Esophagus squamous epithelium (tissue), 4 donors: Measurements from ENCODE around the gene CSAG3.
"Not testable (repeated sequence)": the region's sequence is repeated elsewhere in the genome, so short reads cannot be mapped to it uniquely, and the experiment has no call there.

Source experiments
- POLR2A ChIP-seq, 4 donors: fragments of 450-650 bp; IDR thresholded peaks; one replicate each; pipeline ENCODE4 v1.6.1; 2017; ENCODE audit warnings: antibody characterized with exemption in 4 of 4, mild to moderate bottlenecking in 4 of 4, moderate library complexity in 3 of 4
- TF ChIP-seq, protein P1 (sequence below), 6 experiments: fragments of 450-650 bp in 4 of 6; fragments of 200-600 bp in 2 of 6; sonication (generic) in 2 of 6; IDR thresholded peaks; one replicate each; pipeline ENCODE4 v1.5.1; 2016 to 2019; ENCODE audit warnings: antibody characterized with exemption in 6 of 6, mild to moderate bottlenecking in 4 of 6, moderate library complexity in 4 of 6

- TF ChIP-seq, protein P1, sequence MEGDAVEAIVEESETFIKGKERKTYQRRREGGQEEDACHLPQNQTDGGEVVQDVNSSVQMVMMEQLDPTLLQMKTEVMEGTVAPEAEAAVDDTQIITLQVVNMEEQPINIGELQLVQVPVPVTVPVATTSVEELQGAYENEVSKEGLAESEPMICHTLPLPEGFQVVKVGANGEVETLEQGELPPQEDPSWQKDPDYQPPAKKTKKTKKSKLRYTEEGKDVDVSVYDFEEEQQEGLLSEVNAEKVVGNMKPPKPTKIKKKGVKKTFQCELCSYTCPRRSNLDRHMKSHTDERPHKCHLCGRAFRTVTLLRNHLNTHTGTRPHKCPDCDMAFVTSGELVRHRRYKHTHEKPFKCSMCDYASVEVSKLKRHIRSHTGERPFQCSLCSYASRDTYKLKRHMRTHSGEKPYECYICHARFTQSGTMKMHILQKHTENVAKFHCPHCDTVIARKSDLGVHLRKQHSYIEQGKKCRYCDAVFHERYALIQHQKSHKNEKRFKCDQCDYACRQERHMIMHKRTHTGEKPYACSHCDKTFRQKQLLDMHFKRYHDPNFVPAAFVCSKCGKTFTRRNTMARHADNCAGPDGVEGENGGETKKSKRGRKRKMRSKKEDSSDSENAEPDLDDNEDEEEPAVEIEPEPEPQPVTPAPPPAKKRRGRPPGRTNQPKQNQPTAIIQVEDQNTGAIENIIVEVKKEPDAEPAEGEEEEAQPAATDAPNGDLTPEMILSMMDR (IDR thresholded peaks at IDR 0.05) = not testable (repeated sequence)
- TF ChIP-seq POLR2A (IDR thresholded peaks at IDR 0.05) = not testable (repeated sequence)
Measured at GRCh38 chrX:152753686-152754650, 5.0 kb upstream of the CSAG3 start, which contains the start of gene MAGEA2.
